Hematopoietic multipotent progenitor cell treated with erythropoietin and hydrocortisone succinate and interleukin-3 and kit ligand, for 15 days (in vitro differentiated cells): ENCODE results near the gene SSBP4.

Source experiments
- DNase-seq: peaks from one replicate; pipeline ENCODE4 v3.0.0-alpha.2; 2015; ENCODE audit warnings: low spot score

Gene SSBP4

DNA sequence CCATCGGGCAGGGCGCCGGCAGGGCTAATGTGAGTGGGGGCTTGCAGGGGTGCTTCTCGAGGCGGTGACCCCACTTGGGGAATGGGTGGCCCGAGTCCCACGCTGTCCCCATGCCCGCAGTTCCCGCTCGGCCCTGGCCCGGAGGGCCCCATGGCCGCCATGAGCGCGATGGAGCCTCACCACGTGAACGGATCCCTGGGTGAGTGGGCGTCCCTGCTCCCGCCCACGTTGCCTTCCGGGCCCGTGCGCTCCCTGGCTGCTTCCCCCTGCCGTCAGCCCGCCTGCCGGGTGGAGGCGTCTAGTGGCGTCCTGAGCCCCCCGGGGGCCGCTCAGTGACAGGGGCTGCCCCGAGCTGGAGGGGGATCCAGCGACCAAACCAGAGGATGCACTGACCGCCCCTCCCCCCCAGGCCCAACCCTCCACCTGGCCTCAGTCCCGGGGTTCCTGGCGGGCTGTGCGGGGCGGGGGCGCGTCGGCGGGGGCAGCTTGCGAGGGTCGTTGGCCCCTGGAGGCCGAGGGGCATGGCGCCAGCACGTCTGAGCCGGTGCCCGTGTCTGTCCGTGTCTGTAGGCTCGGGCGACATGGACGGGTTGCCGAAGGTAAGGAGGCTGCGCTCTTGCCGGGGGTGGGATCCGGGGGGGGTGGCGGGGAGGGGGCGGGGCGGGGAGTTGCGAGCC, 14.0 kb downstream of the SSBP4 start:
- DNase-seq: no peak

DNA sequence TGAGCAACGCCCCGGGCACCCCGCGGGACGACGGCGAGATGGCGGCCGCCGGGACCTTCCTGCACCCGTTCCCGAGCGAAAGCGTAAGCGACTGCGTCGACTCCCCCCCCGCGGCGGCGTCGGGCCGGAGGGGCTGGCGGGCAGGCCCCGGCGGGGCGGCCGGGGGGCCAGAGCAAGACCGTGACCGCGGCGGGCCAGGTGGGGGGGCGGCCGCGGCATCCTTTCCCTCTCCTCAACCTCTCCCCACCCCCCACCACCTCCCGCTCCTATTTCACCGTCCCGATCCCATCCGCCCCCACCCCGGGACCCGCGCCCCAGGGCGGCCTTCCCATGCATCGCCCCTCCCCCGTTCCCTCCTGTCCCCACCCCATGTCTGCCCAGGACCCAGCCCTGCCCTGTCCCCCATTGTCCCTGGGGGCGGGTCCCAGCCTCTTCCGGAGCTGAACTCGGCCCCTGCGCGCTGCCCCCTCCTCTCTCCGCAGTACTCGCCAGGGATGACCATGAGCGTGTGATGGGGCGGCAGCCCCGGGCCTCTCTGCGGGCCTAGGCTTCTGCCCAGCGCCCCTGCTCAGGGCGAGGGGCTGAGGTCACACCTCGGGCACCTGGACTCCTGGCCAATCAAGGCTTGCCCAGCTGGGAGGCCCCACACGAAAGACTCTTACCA, 14.7 kb downstream of the SSBP4 start:
- no peak for DNase-seq

DNA sequence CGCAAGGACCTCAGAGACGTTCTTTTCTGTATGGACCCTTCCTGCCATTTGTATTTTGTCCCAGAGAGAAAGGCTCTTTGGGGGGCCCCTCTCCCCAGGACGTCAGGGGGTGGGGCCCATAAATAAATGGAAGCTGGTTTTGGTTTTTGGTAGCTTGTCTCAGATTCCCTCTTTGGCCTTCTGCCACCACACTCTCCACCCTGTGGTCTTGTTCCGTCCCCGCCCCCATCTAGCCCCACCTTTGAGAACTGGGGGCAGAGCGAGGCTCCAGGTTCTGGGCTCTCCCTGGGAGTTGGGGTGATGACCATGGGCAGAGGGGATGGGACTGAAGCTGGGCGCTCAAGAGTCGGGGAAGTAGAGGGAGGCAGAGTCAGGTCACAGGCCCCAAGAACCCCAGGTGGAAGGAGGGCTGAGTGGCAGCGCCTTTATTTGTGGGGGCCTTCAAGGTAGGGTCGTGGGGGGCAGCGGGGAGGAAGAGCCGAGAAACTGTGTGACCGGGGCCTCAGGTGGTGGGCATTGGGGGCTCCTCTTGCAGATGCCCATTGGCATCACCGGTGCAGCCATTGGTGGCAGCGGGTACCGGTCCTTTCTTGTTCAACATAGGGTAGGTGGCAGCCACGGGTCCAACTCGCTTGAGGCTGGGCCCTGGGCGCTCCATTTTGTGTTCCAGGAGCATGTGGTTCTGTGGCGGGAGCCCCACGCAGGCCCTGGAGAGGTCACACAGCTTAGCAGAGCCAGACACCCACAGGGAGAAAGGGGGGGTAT, 15.4 kb downstream of the SSBP4 start:
- DNase-seq: no peak

DNA sequence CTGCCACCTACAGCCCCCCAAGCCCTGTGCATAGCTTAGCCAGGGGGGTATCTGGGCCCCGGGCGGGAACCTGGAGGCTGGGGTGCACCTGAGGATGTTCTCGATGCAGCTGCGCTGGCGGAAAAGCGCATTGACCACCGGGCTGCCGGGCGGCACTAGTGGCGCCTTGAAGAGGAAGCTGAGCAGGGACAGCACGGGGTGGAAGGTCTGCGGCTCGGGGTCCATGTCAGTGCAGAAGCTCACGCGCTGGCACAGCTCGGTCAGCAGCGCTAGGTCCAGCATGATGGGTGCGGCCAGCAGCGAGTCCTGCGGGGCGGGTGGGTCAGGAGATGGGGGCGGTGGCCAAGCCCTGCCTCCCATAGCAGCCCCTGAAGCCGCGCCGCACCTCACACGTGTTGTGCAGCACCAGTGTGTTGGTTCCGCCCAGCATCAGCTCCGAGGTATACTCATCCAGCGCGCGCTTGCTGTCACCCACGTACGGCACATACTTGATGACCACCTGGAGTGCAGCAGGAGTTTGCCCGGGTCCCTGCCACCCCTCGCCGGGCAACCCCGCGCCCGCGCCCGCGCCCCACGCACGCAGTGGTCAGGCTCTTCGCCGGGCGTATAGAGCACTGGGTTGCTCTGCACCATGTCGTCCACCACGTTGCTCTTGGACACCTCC, 16.1 kb downstream of the SSBP4 start:
- DNase-seq: no peak

DNA sequence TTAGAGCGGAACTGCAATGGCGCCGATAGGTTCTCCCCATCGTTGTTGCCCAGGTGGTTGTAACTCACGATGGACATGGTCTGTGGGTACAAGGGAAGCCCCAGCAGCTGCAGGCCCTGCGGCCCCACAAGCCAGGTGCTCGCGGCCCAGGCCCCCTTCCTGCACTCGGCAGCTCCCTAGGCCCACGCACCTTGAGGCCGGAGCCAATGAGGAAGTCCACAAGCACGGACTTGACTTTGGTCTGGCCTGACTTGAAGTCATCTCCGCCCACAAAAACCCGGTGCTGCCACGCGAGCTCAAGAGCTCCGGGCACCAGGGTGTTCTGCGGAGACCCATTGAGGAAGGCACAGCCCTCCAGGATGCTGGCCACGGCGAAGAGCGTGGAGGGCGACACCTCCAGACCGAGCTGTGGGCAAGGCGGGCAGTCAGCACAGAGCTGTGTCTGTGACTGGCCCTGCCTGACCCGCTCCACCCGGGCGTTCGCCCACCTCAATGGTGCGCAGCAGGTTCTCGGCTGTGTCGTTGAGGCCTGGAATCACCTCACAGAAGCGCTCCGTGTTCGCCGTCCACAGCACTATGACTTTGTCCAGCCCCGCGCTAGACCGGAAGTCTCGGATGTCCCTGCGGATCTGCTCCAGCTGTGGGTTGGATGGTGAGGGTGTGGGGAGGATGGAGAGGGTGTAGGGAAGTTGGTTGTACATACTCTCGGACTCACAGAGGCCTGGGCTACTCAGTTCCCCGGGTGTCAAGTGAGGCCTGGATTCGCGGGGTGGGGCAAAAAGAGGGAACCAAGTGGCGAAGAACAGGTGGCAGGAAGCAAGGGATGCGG, 16.9 kb downstream of the SSBP4 start:
- no peak for DNase-seq

DNA sequence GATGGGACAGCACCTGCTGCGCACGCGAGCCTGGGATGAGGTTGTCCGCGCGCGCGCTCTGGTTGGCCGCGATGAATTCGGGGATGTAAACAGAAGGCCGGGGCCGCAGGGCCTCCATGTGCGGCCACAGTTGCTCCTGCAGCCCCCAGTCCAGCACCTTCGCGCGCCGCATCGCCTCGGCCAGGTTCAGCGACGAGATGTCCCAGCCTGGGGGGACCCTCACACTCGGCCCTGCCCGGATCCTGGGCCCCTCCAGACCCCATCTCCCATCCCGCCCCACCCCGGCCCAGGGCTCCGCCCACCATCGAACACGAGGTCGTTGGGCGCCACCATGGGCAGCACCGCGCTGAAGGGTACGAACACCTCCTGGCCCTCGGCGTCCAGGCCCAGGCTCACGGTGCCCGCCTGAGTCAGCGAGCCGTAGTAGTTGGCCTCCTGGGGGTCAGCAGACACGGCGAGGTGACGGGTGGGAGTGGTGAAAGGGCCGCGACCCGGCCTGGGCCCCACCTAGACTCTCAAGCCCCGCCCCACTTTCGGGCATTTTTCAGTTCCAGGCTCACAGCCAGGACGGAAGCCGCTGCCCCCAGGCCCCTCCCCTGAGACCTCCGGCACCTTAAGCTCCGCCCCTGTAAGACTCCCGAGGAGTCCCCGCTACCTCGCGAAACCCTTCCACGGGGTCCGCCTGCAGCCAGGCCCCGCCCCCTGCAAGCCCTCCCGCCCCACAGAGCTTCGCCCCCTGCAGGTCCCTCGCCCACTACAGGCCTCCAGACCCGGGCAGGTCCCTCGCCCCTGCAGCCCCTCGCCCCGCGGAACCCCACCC, 17.7 kb downstream of the SSBP4 start:
- peak; percentile 46 for DNase-seq

DNA sequence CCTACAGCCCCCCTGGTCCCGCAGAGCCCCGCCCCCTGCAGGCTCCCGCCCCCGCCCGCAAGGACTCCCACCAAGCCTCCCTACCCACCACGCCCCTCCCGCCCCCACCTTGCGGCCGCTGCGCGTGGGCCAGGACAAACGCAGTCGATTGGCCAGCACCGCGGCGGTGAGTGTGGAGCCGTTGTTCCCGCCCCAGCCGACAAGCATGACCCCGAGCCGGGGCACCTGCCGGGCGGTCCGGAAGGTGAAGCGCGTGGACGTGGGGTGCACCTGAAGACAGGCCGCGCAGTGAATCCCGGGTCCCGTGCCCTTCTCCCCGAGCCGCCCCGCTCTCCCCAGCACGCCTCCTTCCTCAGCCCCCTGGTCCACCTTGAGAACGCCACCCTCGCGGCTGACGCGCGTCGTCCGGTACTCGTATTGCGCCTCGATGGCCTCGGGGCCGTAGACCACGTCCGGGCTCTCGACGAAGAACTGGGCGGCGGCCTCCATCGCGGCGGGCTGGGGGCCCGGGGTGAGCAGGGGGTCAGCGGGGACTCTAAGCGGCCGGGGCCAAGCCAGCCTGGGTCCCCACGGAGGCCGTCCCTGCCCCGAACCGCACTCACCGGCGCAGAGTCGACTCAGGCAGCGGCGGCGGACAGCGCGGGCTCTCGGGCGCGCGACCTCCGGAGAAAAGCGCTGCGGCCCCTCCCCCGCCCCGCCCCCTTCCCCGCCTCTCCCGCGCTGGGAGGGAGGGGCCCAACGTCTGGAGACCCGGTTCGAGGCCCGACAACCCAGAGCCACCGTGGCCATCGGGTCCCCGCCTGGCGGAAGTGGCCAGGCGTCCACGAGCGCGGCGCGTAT, 18.5 kb downstream of the SSBP4 start, which contains the start of gene ISYNA1:
Gene ISYNA1 (minus strand): TSS at position 643 of the 840 bp plus-strand sequence. CDS start 154 bp downstream, at position 489.
- no peak for DNase-seq

DNA sequence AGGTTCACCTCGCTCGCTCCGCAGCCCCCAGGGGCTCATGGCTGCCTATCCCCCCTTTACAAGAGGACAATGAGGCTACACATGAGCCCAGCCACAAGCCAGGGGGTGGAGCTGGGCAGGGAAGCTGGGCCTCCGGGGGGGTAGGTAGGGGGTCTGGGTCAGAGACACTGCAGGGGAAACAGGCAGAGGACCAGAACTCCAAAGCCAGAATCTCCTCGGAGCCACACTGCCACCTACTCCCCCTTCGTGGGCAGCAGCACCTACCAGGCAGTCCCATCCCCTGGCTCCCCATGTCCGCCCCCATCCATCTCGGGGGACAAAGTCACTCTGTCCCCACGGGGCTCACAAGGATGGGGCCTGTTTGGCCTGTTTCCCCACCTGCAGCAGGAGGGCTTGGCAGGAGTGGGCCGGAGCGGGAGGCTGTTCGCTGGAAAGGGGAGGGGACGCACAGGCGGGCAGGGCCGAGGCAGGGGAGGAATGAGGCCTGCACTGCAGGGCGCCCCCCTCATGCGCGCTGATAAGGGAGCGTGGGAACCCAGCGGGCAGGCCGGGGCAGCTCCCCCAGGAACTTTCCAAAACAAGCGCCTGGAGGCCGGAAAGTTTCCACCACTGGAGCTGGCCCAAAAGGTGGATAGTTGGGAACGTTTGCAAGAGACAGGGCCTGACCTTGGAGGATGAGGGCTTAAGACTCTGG, 19.3 kb downstream of the SSBP4 start:
- no peak for DNase-seq

DNA sequence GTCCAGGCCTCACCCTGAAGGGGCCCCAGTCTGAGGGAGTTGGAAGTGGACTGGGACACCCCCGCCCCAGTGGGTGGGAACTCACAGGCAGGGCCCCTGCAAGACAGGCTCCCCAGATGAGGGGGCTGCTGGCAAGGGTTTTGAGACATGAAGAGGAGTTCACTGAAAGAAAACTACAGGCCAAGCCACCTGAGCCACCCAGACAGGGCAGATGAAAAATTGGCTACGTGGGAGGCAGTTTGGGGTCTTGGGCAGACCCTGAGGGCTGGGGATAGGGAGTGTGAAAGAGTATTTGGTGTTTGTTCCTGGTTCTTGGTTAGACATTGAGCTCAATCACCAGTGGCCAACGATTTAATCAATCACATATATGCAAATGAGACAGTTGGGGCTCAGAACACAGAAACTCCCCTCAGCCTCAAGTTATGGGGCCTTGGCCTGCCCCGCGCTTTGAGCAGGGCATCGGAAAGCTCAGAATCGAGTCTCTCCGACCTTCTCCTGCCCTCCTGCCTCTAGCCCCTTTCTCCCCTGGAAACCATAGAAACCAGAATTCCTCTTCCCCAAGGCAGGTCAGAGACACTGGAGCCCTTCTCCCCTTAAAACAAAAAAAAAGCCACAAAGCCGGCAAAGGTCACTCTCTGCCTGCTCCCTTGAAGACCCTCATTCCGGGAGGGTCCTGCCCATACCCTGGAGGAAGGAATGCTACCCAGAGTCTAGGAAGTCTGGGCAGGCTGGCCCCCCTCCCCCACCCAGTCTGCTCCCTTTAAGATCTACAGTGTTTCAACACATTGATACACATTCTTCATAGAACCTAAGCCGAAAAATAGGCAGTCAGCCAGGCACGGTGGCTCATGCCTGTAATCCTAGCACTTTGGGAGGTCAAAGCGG, 20.1 kb downstream of the SSBP4 start:
- no peak for DNase-seq

DNA sequence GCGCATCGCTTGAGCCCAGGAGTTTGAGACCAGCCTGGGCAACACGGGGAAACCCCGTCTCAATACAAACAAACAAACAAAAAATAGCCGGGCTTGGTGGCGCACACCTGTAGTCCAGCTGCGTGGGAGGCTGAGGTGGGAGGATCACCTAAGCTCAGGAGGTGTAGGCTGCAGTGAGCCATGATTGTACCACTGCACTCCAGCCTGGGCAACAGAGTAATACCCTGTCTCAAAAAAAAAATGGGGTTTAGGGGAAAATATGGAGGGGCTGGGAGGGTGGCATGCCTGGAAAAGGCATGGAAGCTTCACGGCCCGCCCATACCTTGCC, 20.7 kb downstream of the SSBP4 start:
- DNase-seq: no peak

DNA sequence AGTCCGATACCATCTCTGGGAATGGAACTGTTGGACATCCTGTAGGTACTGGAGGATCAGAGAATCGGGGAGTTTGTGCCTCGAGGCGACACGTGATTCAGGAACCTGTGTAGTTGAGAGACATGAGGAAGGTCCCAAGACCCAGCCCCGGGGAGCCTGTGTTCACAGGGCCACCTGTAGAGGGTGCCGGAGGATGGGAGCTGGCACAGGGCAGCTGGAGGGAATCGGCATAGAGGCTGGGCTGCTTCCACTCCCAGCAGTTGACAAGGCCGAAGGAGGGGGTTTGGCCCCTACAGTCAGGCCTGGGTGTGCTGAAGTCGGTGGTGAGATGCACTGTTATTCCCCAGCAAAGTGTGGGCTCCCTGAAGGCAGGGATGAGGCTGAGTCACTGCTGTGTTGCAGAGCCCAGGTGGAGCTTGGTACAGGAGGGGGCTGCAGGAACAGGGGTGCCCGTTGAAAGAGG, 21.2 kb downstream of the SSBP4 start:
- DNase-seq: no peak

DNA sequence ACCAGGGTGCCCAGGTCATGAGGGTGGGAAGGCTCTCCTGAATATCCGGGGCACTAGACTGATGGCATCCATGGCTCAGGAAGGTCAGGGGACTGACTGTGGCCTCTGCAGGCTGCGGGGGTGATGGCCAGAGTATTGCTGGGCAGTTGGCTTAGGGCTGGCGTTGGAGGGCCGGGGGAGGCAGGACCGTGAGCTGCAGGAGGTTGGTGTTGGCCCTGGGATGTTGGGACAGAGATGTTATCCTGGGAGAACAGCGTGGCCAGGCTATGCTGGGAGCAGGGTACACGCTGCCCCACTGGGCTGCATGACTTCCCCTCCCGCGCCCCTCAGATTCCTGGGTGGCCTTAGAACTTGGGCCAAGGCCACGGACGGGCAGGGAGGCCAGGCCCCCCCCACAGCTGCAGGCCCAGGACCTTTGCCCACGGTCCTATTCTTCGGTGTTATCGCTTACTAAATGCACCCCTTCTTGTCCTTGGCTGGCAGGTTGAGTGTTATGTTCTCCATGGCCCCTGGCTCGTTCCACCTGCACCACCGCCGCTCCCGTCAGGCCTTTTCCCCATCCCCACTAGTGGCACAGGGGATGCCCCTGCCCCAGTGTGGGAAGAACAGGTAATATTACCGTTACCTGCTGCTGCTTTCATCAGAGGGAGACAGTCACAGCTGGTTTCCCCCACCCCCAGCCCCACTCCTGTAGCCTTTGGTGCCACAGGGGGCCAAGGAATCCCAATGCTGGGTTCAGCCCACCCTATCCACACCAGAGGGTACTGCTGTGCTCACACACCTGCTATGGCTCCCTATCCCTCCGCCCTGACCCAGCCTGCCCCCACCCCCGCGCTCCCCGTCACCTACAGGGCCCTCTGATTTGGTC, 22.0 kb downstream of the SSBP4 start:
- DNase-seq: no peak

DNA sequence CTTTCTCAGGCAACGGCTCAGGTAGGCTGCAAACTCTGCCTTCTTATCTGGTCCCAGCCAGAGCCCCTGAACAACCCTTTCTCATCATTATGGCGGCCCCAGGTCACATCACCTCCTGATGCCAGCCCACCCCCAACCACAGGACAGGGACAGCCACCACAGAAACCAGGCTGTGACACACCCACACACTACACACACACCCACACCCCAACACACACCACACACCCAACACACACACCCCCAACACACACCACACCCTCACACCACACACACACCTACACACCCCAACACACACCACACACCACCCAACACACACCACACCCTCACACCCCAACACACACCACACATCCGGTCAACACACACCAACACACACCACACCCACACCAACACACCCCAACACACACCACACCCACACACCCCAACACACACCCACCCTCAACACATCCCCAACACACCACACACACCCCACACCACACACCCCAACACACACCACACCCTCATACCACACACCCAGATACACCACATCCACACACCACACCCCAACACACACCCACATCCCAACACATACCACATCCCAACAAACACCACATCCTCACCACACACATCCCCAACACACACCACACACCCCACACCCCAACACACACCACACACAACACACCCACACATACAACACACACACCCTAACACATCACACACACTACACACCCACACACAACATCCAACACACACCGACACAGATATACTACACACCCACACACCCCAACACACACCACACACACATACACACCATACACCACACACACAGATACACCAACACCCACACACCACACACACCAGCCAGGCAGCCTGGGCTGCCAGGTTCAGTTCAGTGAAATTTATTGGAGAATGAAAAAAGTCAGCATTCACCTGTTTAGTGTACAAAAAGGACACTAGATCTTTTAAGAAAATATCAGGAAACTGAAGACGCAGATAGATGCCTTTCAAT, 22.9 kb downstream of the SSBP4 start:
- no peak for DNase-seq

DNA sequence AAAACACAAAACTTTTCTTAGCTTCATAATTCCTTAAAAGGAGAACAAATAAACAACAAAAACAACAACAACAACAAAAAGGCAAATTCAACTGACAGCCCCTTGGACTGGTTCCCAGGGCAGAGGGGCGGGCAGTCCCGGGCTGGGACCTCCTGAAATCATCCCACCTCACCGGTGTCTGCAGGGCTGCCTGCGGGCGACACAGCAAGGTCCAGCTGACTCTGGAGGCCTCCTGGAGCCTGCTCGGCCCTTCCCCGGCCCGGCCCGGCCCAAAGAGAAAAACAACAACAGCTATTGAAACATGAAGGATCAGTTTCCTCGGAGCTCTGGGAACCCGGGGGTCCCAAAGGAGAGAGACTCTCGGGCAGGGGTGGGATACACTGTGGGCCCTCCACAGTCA, 23.7 kb downstream of the SSBP4 start:
- no peak for DNase-seq

DNA sequence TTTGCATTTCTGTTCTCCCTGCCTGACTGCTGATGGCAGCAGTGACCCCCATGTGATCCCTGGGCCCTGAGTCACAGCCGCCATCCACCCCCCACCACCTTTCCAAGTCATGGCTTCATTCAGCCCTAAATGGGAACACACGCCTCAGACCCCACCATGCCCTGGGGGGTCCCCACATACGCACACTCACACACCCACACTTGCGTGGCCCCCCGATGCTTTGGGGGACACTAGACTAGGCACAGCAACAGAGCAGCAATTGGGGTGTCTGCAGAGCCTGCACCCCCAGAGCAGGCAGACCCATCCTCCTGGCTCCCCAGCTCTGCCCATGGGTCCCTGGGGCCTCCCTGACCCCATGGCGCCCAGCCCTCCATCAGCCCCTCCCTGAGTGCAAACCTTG, 24.2 kb downstream of the SSBP4 start:
- no peak for DNase-seq

DNA sequence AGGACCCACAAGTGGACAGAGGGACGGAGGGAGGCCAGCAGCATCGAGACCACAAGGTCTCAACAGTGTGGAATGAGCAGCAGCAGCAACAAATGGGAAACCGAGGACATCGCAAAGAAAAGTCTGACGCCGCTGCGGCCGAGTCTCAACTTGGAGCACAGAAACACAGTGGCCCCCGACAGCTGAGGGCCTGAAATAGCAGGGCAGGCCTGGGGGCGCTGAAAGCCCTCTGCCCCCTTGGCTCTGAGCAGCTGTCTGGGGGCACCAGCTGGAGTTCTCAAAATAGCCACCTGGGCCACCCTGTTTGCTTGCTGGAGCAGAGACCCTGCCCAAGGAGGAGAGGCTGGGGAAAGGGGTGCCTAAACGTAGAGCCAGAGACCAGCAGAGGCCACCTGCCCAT, 24.6 kb downstream of the SSBP4 start:
- DNase-seq: no peak
